Common myeloid progenitor, CD34-positive (primary cell): ENCODE measurements around the gene RIIAD1.
A peak's percentile ranks its signal among the peaks of the same experiment; 100 is the strongest.

Experiments used
- CTCF ChIA-PET: fragments of 350-600 bp; sonication (Branson Sonifier 250); formaldehyde crosslinking; loops from one replicate; lab custom pipeline; 2021; ENCODE audit warnings: antibody characterized with exemption; lab: Charles Lee
- POLR2A ChIA-PET: fragments of 350-600 bp; sonication (Branson Sonifier 250); formaldehyde crosslinking; loops from one replicate; lab custom pipeline; 2021; ENCODE audit warnings: antibody characterized with exemption; lab: Charles Lee
- DNase-seq, 3 donors: peaks; one replicate each; pipeline versions ENCODE4 v3.0.0 to v3.0.0-alpha.2; 2013
- H3K27ac ChIP-seq, 2 experiments: 1 replicate in 1 of 2; 2 replicates in 1 of 2; pipeline ENCODE4 v1.7.0; 2013; ENCODE audit warnings: inconsistent platforms in 2 of 2, low read length in 2 of 2, mild to moderate bottlenecking in 2 of 2, low read depth in 1 of 2, moderate library complexity in 1 of 2; ENCODE audit not compliant: severe bottlenecking in 2 of 2, insufficient read depth in 1 of 2, poor library complexity in 1 of 2
- H3K27me3 ChIP-seq, 5 experiments: replicated peaks in 2 of 5; 1 replicate in 3 of 5; 2 replicates in 2 of 5; pipeline versions ENCODE4 v1.6.1 to v1.7.0; 2013; ENCODE audit warnings: low read length in 4 of 5, mild to moderate bottlenecking in 2 of 5, moderate library complexity in 2 of 5, inconsistent platforms in 1 of 5; ENCODE audit not compliant: insufficient read depth in 5 of 5, control insufficient read depth in 4 of 5
- H3K36me3 ChIP-seq, 4 experiments: 1 replicate in 2 of 4; 2 replicates in 2 of 4; pipeline versions ENCODE4 v1.6.1 to v1.7.0; 2013; ENCODE audit warnings: low read length in 3 of 4, control low read depth in 1 of 4, mild to moderate bottlenecking in 1 of 4; ENCODE audit not compliant: control insufficient read depth in 4 of 4, insufficient read depth in 4 of 4
- H3K4me1 ChIP-seq, 4 experiments: 1 replicate in 3 of 4; 2 replicates in 1 of 4; pipeline versions ENCODE4 v1.6.1 to v1.7.1; 2013; ENCODE audit warnings: low read length in 3 of 4, mild to moderate bottlenecking in 3 of 4, control low read depth in 1 of 4, inconsistent platforms in 1 of 4, moderate library complexity in 1 of 4; ENCODE audit not compliant: control insufficient read depth in 4 of 4, insufficient read depth in 4 of 4; ENCODE audit errors: control extremely low read depth in 1 of 4
- H3K4me3 ChIP-seq, 7 experiments: 1 replicate in 4 of 7; 2 replicates in 3 of 7; pipeline versions ENCODE4 v1.5.1 to v1.7.0; 2013; ENCODE audit warnings: mild to moderate bottlenecking in 7 of 7, low read length in 6 of 7, moderate library complexity in 6 of 7, inconsistent platforms in 2 of 7, low read depth in 2 of 7, control low read depth in 1 of 7; ENCODE audit not compliant: insufficient read depth in 4 of 7, control insufficient read depth in 1 of 7; ENCODE audit errors: extremely low read depth in 1 of 7
- H3K9me3 ChIP-seq, 5 experiments: 1 replicate in 4 of 5; 2 replicates in 1 of 5; pipeline versions ENCODE4 v1.6.1 to v1.7.1; 2013; ENCODE audit warnings: low read length in 4 of 5, mild to moderate bottlenecking in 2 of 5, inconsistent platforms in 1 of 5, low read depth in 1 of 5, moderate library complexity in 1 of 5; ENCODE audit not compliant: control insufficient read depth in 4 of 5, insufficient read depth in 2 of 5; ENCODE audit errors: control extremely low read depth in 1 of 5
- WGBS: methylation state at CpG from one replicate; pipeline ENCODE4 v1.1.5; 2013; ENCODE audit not compliant: insufficient coverage; 5-methylcytosine and 5-hydroxymethylcytosine counted together

Gene RIIAD1

DNA sequence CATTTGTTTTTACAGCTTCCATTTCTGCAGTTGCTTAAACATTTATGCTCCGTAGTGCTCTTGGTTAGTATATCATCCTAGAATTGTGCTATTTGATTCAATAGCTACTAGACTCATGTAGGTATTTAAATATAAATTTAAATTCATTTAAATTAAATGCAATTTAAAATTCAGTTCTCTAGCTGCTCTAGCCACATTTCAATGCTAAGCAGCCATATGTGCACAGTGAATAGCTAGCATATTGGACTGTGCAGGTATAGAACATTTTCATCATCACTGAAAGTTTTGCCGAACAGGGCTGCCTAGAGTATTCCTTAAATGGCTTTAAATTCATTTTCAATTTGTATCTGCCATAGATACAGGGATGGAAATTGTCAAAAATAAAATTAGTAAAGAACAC is 37.2 kb upstream of the RIIAD1 start:
- H3K36me3 ChIP-seq = peaks cover 4 to 28% (median 7%) of the 10 kb centered on the region in 4 experiments
- no peak for DNase-seq
- ChIA-PET CTCF (interaction anchor here (0.8 to 1.2 kb wide), 3 partner anchors 56 to 152 kb away, joined by 4 to 5 read pairs (median 4); no protein-coding TSS in a partner anchor), POLR2A (interaction anchor here (0.6 kb wide), 1 partner anchor 18 kb away, joined by 5 read pairs; no protein-coding TSS in a partner anchor)
- H3K4me1 ChIP-seq = peaks cover 0 to 3% (median 0%) of the 10 kb centered on the region in 4 experiments
- H3K4me3 ChIP-seq = no peak overlapping the region
- H3K27me3 ChIP-seq = no peaks in the 10 kb centered on the region
- H3K27ac ChIP-seq = no peak overlapping the region
- no CpG with 5 or more reads among the region's 2 CpGs for WGBS
- no peaks in the 10 kb centered on the region for H3K9me3 ChIP-seq

GRCh38 chr1:151686561-151686960 is 34.8 kb upstream of the RIIAD1 start:
- POLR2A ChIA-PET = interaction anchor here (0.6 kb wide), 1 partner anchor 228 kb away, joined by 4 read pairs; no protein-coding TSS in a partner anchor
- Histone ChIP-seq H3K9me3 (no peaks in the 10 kb centered on the region), H3K4me3 (no peak overlapping the region), H3K27me3 (no peaks in the 10 kb centered on the region), H3K4me1 (no peaks in the 10 kb centered on the region), H3K27ac (no peak overlapping the region), H3K36me3 (peaks cover 3 to 27% (median 6%) of the 10 kb centered on the region in 4 experiments)
- CTCF ChIA-PET = no interaction called here
- no CpG with 5 or more reads among the region's 2 CpGs for whole genome bisulfite sequencing
- DNase-seq = no peak

- H3K4me1 ChIP-seq = peaks cover 0 to 10% (median 8%) of the 10 kb centered on the region in 4 experiments
- no peaks in the 10 kb centered on the region for H3K27me3 ChIP-seq
- no peak for DNase-seq
- no peaks in the 10 kb centered on the region for H3K9me3 ChIP-seq
- WGBS = 100% methylated on average over 1 of the region's 4 CpGs
- no peak overlapping the region for H3K4me3 ChIP-seq
- POLR2A ChIA-PET = no interaction called here
- CTCF ChIA-PET = no interaction called here
- no peak overlapping the region for H3K27ac ChIP-seq
- H3K36me3 ChIP-seq = peaks cover 12 to 32% (median 20%) of the 10 kb centered on the region in 4 experiments
Observed at GRCh38 chr1:151689494-151689893, 31.8 kb upstream of the RIIAD1 start.

DNA sequence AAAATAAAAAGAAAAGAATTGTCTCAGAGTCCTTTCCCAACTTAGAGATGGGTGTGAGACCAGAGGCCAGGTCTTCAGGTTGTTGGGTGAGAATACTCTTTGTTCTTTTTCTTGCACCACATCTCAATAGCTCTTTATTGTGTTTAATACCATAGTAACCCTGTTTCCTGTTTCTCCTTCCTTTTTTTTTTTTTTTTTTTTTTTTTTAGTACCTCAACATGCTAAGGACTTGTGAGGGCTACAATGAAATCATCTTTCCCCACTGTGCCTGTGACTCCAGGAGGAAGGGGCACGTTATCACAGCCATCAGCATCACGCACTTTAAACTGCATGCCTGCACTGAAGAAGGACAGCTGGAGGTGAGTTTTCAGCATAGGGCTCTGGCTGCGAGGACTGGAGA is 29.1 kb upstream of the RIIAD1 start:
- H3K27ac ChIP-seq = peak overlapping the region in 1 of 2 experiments; percentile 56
- WGBS = 92% methylated on average over 2 of the region's 3 CpGs
- ChIA-PET POLR2A (interaction anchor here (0.7 kb wide), 1 partner anchor 82 kb away, joined by 4 read pairs; no protein-coding TSS in a partner anchor), CTCF (interaction anchor here (0.6 to 0.8 kb wide), 2 partner anchors 31 to 186 kb away, joined by 3 to 4 read pairs; no protein-coding TSS in a partner anchor)
- no peaks in the 10 kb centered on the region for H3K27me3 ChIP-seq
- peaks cover 12 to 37% (median 19%) of the 10 kb centered on the region in 4 experiments for H3K36me3 ChIP-seq
- H3K9me3 ChIP-seq = no peaks in the 10 kb centered on the region
- peak; percentile 14 to 70 (median 54) for DNase-seq
- H3K4me1 ChIP-seq = peaks cover 0 to 10% (median 8%) of the 10 kb centered on the region in 4 experiments
- peak overlapping the region in 1 of 7 experiments; percentile 23 for H3K4me3 ChIP-seq

DNA sequence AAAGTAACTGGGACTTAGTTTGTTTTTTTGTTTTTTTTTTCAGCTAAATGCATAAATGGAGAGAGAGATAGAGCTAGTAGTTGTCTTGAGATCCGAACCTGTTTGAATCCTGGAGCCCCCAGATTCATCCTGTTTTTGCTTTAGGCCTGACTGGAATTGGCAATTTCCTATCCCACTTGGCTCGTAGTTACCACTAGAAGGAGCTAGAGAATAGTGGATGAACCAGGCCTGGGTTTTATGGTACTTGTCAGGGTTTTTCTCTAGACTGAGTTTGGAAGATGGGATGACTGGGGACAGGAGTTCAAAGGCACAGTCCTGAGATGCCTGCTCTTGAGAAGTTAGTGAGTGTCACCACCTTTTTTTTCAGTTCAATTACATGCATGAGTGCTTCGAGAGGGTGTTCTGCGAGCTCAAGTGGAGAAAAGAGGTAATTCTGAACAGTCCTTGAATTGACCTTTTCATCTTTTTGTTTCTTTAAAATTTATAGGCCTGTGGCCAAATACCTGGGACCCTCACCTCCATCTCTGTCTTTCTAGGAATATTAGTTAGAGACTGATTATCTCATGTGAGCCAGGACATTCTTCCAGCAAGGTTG is 28.2 kb upstream of the RIIAD1 start:
- peak; percentile 22 to 43 (median 27) for DNase-seq
- CTCF ChIA-PET = interaction anchor here (0.8 to 1.8 kb wide), 7 partner anchors 24 to 153 kb away, joined by 3 to 5 read pairs (median 3); partner anchors contain the start of genes CELF3 and RIIAD1
- WGBS = 100% methylated on average over 4 of the region's 4 CpGs

GRCh38 chr1:151701515-151701914 is 19.8 kb upstream of the RIIAD1 start:
- Histone ChIP-seq H3K9me3 (no peaks in the 10 kb centered on the region), H3K36me3 (peaks cover 8 to 29% (median 18%) of the 10 kb centered on the region in 4 experiments), H3K27ac (no peak overlapping the region), H3K27me3 (no peaks in the 10 kb centered on the region), H3K4me3 (no peak overlapping the region), H3K4me1 (peaks cover 0 to 18% (median 17%) of the 10 kb centered on the region in 4 experiments)
- no peak for DNase-seq
- 87% methylated on average over 4 of the region's 5 CpGs for WGBS
- POLR2A ChIA-PET = interaction anchor here (0.6 kb wide), 1 partner anchor 35 kb away, joined by 4 read pairs; no protein-coding TSS in a partner anchor
- CTCF ChIA-PET = no interaction called here

More for the DNA sequence above, 28.2 kb upstream of the RIIAD1 start:
- Histone ChIP-seq H3K4me1 (peaks cover 0 to 10% (median 8%) of the 10 kb centered on the region in 4 experiments), H3K4me3 (no peak overlapping the region), H3K9me3 (no peaks in the 10 kb centered on the region), H3K27me3 (no peaks in the 10 kb centered on the region), H3K36me3 (peaks cover 12 to 43% (median 25%) of the 10 kb centered on the region in 4 experiments), H3K27ac (peak overlapping the region in 1 of 2 experiments; percentile 25)
- POLR2A ChIA-PET = no interaction called here

DNA sequence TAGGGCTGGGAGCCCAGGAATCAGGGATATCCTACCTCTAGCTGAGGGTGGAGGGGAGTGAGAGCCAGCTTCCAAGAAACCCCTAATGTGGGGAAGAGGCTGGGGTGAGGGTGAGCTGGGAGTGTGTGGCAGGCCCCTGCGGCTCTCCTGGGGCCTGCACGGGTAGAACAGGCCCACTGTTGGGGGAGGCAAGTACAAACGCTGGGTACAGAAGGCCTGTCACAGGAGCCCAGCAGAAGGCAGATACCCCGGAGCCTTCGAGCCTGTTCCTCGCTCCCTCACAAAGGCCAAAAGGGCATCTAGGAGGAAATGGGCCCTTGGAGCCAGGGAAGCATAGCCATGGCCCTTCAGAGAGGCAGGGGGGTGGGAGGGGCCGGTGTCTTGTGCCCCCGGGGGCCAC is 18.4 kb upstream of the RIIAD1 start:
- Histone ChIP-seq H3K27me3 (no peaks in the 10 kb centered on the region), H3K27ac (no peak overlapping the region), H3K4me3 (no peak overlapping the region), H3K4me1 (peaks cover 0 to 27% (median 24%) of the 10 kb centered on the region in 4 experiments), H3K36me3 (peaks cover 4 to 20% (median 13%) of the 10 kb centered on the region in 4 experiments), H3K9me3 (no peaks in the 10 kb centered on the region)
- WGBS = 46% methylated on average over 8 of the region's 8 CpGs
- POLR2A ChIA-PET = no interaction called here
- CTCF ChIA-PET = no interaction called here
- DNase-seq = no peak
